H1 (cell line): ENCODE measurements around the gene PKIB. TPM values are rescaled to one million over a fixed set of nuclear protein-coding genes. Genes with fewer than 3 reads are reported as not detected.

Source experiments
- ASH2L ChIP-seq: fragments of 200-600, 300-600 bp; sonication (generic); IDR thresholded peaks from one replicate; pipeline ENCODE4 v1.7.1; 2017; ENCODE audit warnings: low read length
- BACH1 ChIP-seq: IDR thresholded peaks from 2 replicates; pipeline ENCODE4 v1.6.1; 2012; ENCODE audit warnings: low read length, improper control_type of control experiment
- CTBP2 ChIP-seq: IDR thresholded peaks from 2 replicates; pipeline ENCODE4 v1.7.0; 2011; ENCODE audit warnings: borderline replicate concordance, mild to moderate bottlenecking, moderate library complexity, mixed read lengths, low read length; ENCODE audit not compliant: insufficient read depth, insufficient read length
- E2F6 ChIP-seq: IDR thresholded peaks from 2 replicates; pipeline ENCODE4 v1.6.1; 2012; ENCODE audit warnings: inconsistent platforms
- polyA plus RNA-seq, 7 experiments: library from polyadenylated mRNA; depleted of rRNA in 3 of 7; stranded (reverse) in 5 of 7; unstranded in 2 of 7; fragments of >200 nt in 5 of 7; fragments of 200-250 nt in 2 of 7; gene quantifications; 1 replicate in 5 of 7; 2 replicates in 1 of 7; 4 replicates in 1 of 7; pipeline versions ENCODE4 v1.2.1 to v1.2.3, GENCODE V29; 2011 to 2013; ENCODE audit warnings: missing spikeins in 2 of 7, mixed read lengths in 2 of 7
- total RNA-seq: library from RNA; stranded (reverse); fragmentation: NEBNext Ultra II Directional; extraction: Animal tissue kit (Norgen Biotek cat#: 25700); gene quantifications from 2 replicates; pipeline ENCODE4 v1.2.1, GENCODE V29; 2021

Gene PKIB
- total and polyA plus RNA-seq, 2 of the 8 experiments (the other 6 are each of a cell fraction or from before 2014, with no cell fraction given) = 13.5 to 73.3 TPM

- TF ChIP-seq BACH1 = peak; percentile 33; the same call in 1 of the 2 replicates
- TF ChIP-seq E2F6 = no peak
- no peak for TF ChIP-seq CTBP2
- peak; percentile 26 for TF ChIP-seq ASH2L
These were observed 668 bp downstream of the PKIB start (continued) for GRCh38 chr6:122610690-122611455.
